Activated naive CD8-positive, alpha-beta T cell treated with anti-CD3 and anti-CD28 coated beads, Interleukin-2, amount 10 ng/mL, durations not matched to agents 7 days and 5 days (primary cell): ENCODE measurements around the gene GPR158. TPM values are rescaled to one million over a fixed set of nuclear protein-coding genes. Genes with fewer than 3 reads are reported as not detected.

Source experiments
- ATAC-seq: fragments of 150-1000 bp; cut with Tn5 transposase; one replicate; pipeline ENCODE4 v1.10.0; 2021; ENCODE audit warnings: low read depth, moderate library complexity
- POLR2A ChIA-PET: fragments of 350-600 bp; sonication (Branson Sonifier 250); formaldehyde crosslinking; loops from one replicate; lab custom pipeline; 2021; ENCODE audit warnings: antibody characterized with exemption; lab: Charles Lee
- DNase-seq: peaks from one replicate; pipeline ENCODE4 v3.0.0; 2021
- H3K27ac Mint-ChIP-seq: one replicate; pipeline ENCODE4 v1.8.0; 2022; ENCODE audit warnings: mild to moderate bottlenecking, mixed read lengths
- H3K27me3 Mint-ChIP-seq: one replicate; pipeline ENCODE4 v1.8.0; 2022; ENCODE audit warnings: mild to moderate bottlenecking, moderate library complexity, mixed read lengths
- H3K36me3 Mint-ChIP-seq: one replicate; pipeline ENCODE4 v1.8.0; 2021; ENCODE audit warnings: mild to moderate bottlenecking, mixed read lengths
- H3K4me1 Mint-ChIP-seq: one replicate; pipeline ENCODE4 v1.8.0; 2021; ENCODE audit warnings: mixed read lengths
- H3K4me3 Mint-ChIP-seq: one replicate; pipeline ENCODE4 v1.8.0; 2022; ENCODE audit warnings: mild to moderate bottlenecking, moderate library complexity, mixed read lengths
- H3K9me3 Mint-ChIP-seq: one replicate; pipeline ENCODE4 v1.8.0; 2021; ENCODE audit warnings: mixed read lengths
- total RNA-seq, 2 experiments: library from RNA; stranded (reverse); gene quantifications; one replicate each; pipeline ENCODE4 v1.2.3, GENCODE V29; 2021

The GPR158 gene
- total RNA-seq, 2 experiments from 2014 or later: not detected

DNA sequence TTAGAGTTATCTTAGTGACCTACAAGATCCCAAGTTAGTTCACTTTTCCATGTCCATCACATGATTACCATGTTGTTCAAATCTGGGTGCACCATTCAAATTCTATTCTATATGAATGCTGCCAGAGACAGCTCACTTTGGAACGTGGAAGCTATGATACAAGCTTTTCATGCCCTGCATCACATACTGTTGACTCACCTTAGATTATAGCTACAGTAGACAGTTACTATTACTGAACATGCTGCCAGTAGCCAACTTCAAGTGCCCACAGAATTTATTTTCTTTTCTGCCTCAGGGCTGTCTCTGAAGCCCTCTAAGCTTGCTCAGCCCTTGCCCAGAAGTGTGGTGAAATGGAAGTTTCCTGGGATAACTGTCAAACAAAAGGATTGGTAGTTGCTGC is 231.1 kb downstream of the GPR158 start:
- Mint-ChIP-seq H3K4me3 (no peak overlapping the region), H3K27ac (no peak overlapping the region), H3K4me1 (no peaks in the 10 kb centered on the region), H3K36me3 (no peaks in the 10 kb centered on the region), H3K27me3 (no peaks in the 10 kb centered on the region), H3K9me3 (peaks cover 1% of the 10 kb centered on the region)
- POLR2A ChIA-PET: no interaction called here
- ATAC-seq: no peak
- DNase-seq: no peak

- Mint-ChIP-seq H3K27ac (no peak overlapping the region), H3K4me1 (no peaks in the 10 kb centered on the region), H3K9me3 (peaks cover 3% of the 10 kb centered on the region), H3K27me3 (no peaks in the 10 kb centered on the region), H3K36me3 (no peaks in the 10 kb centered on the region), H3K4me3 (no peak overlapping the region)
- POLR2A ChIA-PET: no interaction called here
- ATAC-seq: no peak
- no peak for DNase-seq
Measured at GRCh38 chr10:25417611-25418010, 242.8 kb downstream of the GPR158 start.

DNA sequence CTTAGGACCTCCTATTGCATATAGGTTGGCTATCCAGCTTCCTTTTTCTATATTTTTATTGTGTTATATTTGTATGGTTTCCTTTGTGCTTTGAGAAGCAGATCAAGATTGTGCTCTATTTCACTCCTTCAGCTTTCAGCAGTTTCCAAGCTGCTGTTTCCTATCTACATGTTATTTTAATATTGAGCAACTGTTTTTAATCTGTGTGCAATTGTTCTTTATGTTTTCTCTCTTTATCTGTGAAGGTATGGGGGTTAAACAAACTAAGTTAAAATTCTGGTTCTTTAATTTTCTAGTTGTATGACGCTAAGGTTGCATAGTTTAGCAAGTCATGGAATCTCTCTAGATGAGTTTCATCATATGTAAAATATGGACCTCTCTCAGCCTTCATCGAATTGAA is 251.0 kb downstream of the GPR158 start:
- POLR2A ChIA-PET: no interaction called here
- no peak for DNase-seq
- no peak overlapping the region for H3K27ac Mint-ChIP-seq
- ATAC-seq: no peak
- H3K9me3 Mint-ChIP-seq: peaks cover 3% of the 10 kb centered on the region
- H3K36me3 Mint-ChIP-seq: no peaks in the 10 kb centered on the region
- H3K27me3 Mint-ChIP-seq: no peaks in the 10 kb centered on the region
- no peak overlapping the region for H3K4me3 Mint-ChIP-seq
- no peaks in the 10 kb centered on the region for H3K4me1 Mint-ChIP-seq

- Mint-ChIP-seq H3K36me3 (no peaks in the 10 kb centered on the region), H3K27ac (no peak overlapping the region), H3K27me3 (no peaks in the 10 kb centered on the region), H3K4me1 (no peaks in the 10 kb centered on the region), H3K4me3 (no peak overlapping the region), H3K9me3 (peaks cover 8% of the 10 kb centered on the region)
- ATAC-seq (no peak), DNase-seq (no peak)
- POLR2A ChIA-PET: no interaction called here
Measured at GRCh38 chr10:25436431-25436830, 261.6 kb downstream of the GPR158 start.

- POLR2A ChIA-PET: no interaction called here
- no peaks in the 10 kb centered on the region for H3K36me3 Mint-ChIP-seq
- peaks cover 9% of the 10 kb centered on the region for H3K9me3 Mint-ChIP-seq
- DNase-seq (no peak), ATAC-seq (no peak)
- H3K27me3 Mint-ChIP-seq: no peaks in the 10 kb centered on the region
- no peak overlapping the region for H3K27ac Mint-ChIP-seq
- H3K4me3 Mint-ChIP-seq: no peak overlapping the region
- no peaks in the 10 kb centered on the region for H3K4me1 Mint-ChIP-seq
Measured at GRCh38 chr10:25441270-25441669, 266.5 kb downstream of the GPR158 start.

DNA sequence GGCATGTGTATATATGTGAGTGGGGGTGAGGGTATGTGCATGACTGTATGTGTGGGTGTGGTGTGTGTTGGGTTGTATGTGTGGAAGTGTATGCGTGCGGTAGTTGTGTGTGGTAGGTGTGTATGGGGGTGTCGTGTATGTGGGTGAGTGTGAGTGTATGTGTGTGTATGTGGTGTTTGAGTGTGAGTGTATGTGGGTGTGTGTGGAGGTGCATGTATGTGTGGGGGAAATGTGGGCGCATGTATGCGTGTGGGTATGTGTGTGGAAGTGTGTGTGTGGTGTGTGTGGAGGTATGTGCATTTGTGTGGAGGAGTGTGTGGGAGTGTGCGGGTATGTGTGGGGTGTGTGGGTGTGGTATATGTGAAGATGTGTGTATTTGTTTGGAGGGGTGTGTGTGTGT is 269.5 kb downstream of the GPR158 start:
- H3K4me1 Mint-ChIP-seq: no peaks in the 10 kb centered on the region
- no peak for ATAC-seq
- DNase-seq: no peak
- H3K27ac Mint-ChIP-seq: no peak overlapping the region
- POLR2A ChIA-PET: no interaction called here
- H3K36me3 Mint-ChIP-seq: no peaks in the 10 kb centered on the region
- H3K27me3 Mint-ChIP-seq: no peaks in the 10 kb centered on the region
- H3K9me3 Mint-ChIP-seq: peaks cover 6% of the 10 kb centered on the region
- no peak overlapping the region for H3K4me3 Mint-ChIP-seq

DNA sequence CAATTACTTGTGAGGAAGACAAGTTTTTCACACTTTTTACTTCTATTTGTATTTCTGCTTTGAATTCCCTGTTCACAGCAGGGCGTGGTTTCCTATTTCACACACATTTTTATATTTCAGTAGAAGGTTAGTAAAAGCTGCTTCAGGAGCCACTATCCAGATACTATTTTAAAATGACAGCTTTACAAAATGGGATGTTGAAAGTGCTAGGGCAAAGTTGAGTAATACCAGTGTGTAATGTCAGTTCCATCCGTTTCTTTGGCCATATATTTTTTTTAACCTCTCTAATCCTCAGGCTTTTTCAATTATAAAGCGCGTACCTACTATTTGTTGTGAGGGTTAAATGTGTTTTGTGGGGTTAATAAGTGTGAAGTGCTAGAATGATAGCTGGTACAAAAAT is 276.6 kb downstream of the GPR158 start:
- ATAC-seq (no peak), DNase-seq (no peak)
- Mint-ChIP-seq H3K36me3 (no peaks in the 10 kb centered on the region), H3K27ac (no peak overlapping the region), H3K4me1 (no peaks in the 10 kb centered on the region), H3K27me3 (no peaks in the 10 kb centered on the region), H3K9me3 (peaks cover 6% of the 10 kb centered on the region), H3K4me3 (no peak overlapping the region)
- POLR2A ChIA-PET: no interaction called here

- no peak overlapping the region for H3K27ac Mint-ChIP-seq
- POLR2A ChIA-PET: no interaction called here
- no peaks in the 10 kb centered on the region for H3K27me3 Mint-ChIP-seq
- H3K4me1 Mint-ChIP-seq: no peaks in the 10 kb centered on the region
- H3K9me3 Mint-ChIP-seq: peaks cover 6% of the 10 kb centered on the region
- no peaks in the 10 kb centered on the region for H3K36me3 Mint-ChIP-seq
- no peak overlapping the region for H3K4me3 Mint-ChIP-seq
- ATAC-seq: no peak
- no peak for DNase-seq
Measured at GRCh38 chr10:25453619-25454018, 278.8 kb downstream of the GPR158 start.

GRCh38 chr10:25455980-25456567 is 281.3 kb downstream of the GPR158 start:
- Mint-ChIP-seq H3K4me1 (no peaks in the 10 kb centered on the region), H3K4me3 (no peak overlapping the region), H3K27me3 (no peaks in the 10 kb centered on the region), H3K36me3 (no peaks in the 10 kb centered on the region), H3K27ac (no peak overlapping the region), H3K9me3 (peaks cover 8% of the 10 kb centered on the region)
- ATAC-seq (no peak), DNase-seq (no peak)
- POLR2A ChIA-PET: no interaction called here

GRCh38 chr10:25457552-25457951 is 282.8 kb downstream of the GPR158 start:
- Mint-ChIP-seq H3K27ac (no peak overlapping the region), H3K27me3 (no peaks in the 10 kb centered on the region), H3K36me3 (no peaks in the 10 kb centered on the region), H3K4me3 (no peak overlapping the region), H3K4me1 (no peaks in the 10 kb centered on the region), H3K9me3 (peaks cover 9% of the 10 kb centered on the region)
- no peak for ATAC-seq
- POLR2A ChIA-PET: no interaction called here
- DNase-seq: no peak

DNA sequence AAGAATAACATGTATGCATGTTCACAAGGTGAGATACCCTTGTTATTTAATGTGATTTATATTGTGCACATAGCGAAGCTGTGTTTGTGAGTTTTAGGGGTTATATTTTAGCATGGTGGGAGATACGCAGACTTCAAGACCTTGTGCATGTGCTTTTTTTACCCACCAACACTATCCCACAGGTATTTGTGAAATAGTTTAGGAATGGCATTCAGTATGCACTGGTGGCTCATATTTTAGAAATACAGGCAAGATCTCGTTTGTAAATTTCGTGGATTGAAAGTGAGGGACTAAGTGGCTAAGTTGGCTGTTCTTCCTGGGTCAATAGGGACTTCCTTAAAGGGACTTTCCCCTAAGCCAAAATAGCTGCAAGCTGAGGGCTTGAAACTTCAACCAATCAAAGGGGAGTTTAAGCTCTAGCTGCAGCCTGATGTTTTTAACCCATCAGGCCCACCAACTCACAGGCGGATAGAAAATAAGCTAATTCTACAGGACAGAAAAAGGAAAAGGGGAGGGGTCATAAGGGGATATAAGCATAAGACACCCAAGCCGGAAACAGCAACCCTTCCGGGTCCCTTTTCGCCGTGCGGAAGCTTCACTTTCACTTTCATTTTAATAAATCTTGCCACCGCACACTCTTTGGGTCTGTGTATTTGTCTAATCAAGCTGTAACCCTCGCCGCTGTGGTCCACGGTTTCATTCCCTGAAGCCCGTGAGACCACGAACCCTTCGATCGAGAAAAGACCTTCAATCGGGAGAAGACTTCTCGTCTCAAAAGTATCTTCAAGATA is 291.0 kb downstream of the GPR158 start:
- Mint-ChIP-seq H3K4me3 (no peak overlapping the region), H3K4me1 (no peaks in the 10 kb centered on the region), H3K27ac (no peak overlapping the region), H3K27me3 (no peaks in the 10 kb centered on the region), H3K9me3 (peaks cover 5% of the 10 kb centered on the region), H3K36me3 (no peaks in the 10 kb centered on the region)
- ATAC-seq (no peak), DNase-seq (no peak)
- POLR2A ChIA-PET: no interaction called here

DNA sequence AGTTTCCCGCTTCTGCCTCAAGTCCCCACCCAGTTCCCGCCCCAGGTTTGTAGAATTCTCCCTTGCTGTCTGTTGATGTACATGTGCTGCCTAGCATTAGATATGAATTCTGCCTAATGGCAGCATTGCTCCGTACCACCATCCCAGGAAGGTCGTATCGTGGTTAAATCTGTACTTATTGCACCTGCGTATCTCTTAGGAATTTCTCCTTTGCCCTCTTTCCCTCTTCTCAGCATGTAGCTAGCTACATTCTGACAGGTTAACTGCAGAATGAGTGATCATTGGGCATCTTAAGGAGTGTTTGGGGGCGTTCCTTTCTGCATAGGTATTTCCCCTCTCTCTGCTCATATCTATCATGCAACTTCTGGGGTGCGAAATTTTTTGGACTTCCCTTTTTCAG is 293.1 kb downstream of the GPR158 start:
- H3K4me3 Mint-ChIP-seq: no peak overlapping the region
- no peak overlapping the region for H3K27ac Mint-ChIP-seq
- H3K4me1 Mint-ChIP-seq: no peaks in the 10 kb centered on the region
- ATAC-seq (no peak), DNase-seq (no peak)
- H3K36me3 Mint-ChIP-seq: no peaks in the 10 kb centered on the region
- H3K9me3 Mint-ChIP-seq: peaks cover 2% of the 10 kb centered on the region
- H3K27me3 Mint-ChIP-seq: no peaks in the 10 kb centered on the region
- POLR2A ChIA-PET: no interaction called here

DNA sequence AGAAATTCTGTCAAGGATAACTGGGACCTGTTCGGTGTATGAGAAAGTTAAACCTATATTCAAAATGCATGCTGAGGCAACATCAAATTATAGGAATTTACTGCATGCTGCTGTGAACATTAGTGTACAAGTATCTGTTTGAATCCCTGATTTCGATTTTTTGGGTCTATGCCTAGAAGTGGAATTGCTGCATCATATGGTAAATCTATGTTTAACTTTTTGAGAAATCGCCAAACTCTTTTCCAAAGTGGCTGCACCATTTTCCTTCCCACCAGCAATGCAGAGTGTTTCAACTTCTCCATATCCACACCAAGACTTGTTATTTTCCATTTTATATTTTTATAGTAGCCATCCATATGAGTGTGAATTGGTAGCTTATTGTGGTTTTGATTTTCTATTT is 306.7 kb downstream of the GPR158 start:
- DNase-seq (no peak), ATAC-seq (no peak)
- no peaks in the 10 kb centered on the region for H3K4me1 Mint-ChIP-seq
- H3K27me3 Mint-ChIP-seq: no peaks in the 10 kb centered on the region
- no peaks in the 10 kb centered on the region for H3K36me3 Mint-ChIP-seq
- no peak overlapping the region for H3K27ac Mint-ChIP-seq
- H3K9me3 Mint-ChIP-seq: peaks cover 8% of the 10 kb centered on the region
- POLR2A ChIA-PET: no interaction called here
- H3K4me3 Mint-ChIP-seq: no peak overlapping the region

GRCh38 chr10:25483999-25484398 is 309.2 kb downstream of the GPR158 start:
- ATAC-seq (no peak), DNase-seq (no peak)
- Mint-ChIP-seq H3K4me1 (no peaks in the 10 kb centered on the region), H3K9me3 (peaks cover 6% of the 10 kb centered on the region), H3K4me3 (no peak overlapping the region), H3K36me3 (no peaks in the 10 kb centered on the region), H3K27me3 (no peaks in the 10 kb centered on the region), H3K27ac (no peak overlapping the region)
- POLR2A ChIA-PET: no interaction called here
